Thoracic aorta (tissue), 2 donors: ENCODE data around the gene SGMS1. TPM values are rescaled to one million over a fixed set of nuclear protein-coding genes. Genes with fewer than 3 reads are reported as not detected.

Source experiments
- ATAC-seq: fragments of 150-250 bp; one replicate; pipeline ENCODE4 v1.8.0; 2017; ENCODE audit warnings: low read depth; ENCODE audit not compliant: insufficient number of reproducible peaks, low FRiP score
- DNase-seq: peaks from one replicate; pipeline ENCODE4 v3.0.0-alpha.2; 2020; ENCODE audit warnings: low spot score
- H3K27ac ChIP-seq, 2 donors: fragments of 200-600 bp; sonication (generic); 1 replicate in 1 of 2; 2 replicates in 1 of 2; pipeline ENCODE4 v1.5.1; 2016; ENCODE audit warnings: mild to moderate bottlenecking in 2 of 2, moderate library complexity in 2 of 2
- H3K27me3 ChIP-seq: fragments of 200-600 bp; sonication (generic); replicated peaks from 2 replicates; pipeline ENCODE4 v1.6.0; 2016; ENCODE audit warnings: mild to moderate bottlenecking; ENCODE audit not compliant: insufficient read depth
- H3K36me3 ChIP-seq: fragments of 200-600 bp; sonication (generic); one replicate; pipeline ENCODE4 v1.5.1; 2016
- H3K4me1 ChIP-seq, 2 donors: fragments of 200-600 bp; sonication (generic); 1 replicate in 1 of 2; 2 replicates in 1 of 2; pipeline versions ENCODE4 v1.5.1 to v1.6.0; 2016; ENCODE audit warnings: low read depth in 2 of 2, mild to moderate bottlenecking in 1 of 2; ENCODE audit not compliant: control insufficient read depth in 1 of 2
- H3K4me3 ChIP-seq: fragments of 200-600 bp; sonication (generic); 2 replicates; pipeline ENCODE4 v1.5.1; 2016; ENCODE audit warnings: mild to moderate bottlenecking
- H3K9me3 ChIP-seq: fragments of 200-600 bp; sonication (generic); 2 replicates; pipeline ENCODE4 v1.5.1; 2016
- total RNA-seq, 2 donors: library from RNA; depleted of rRNA; stranded (reverse); fragments of >200 nt; gene quantifications; one replicate each; pipeline versions ENCODE4 v1.1.0 to v1.2.3, GENCODE V29; 2016
- TF ChIP-seq, protein P1 (sequence below): fragments of 200-600 bp; sonication (generic); IDR thresholded peaks from one replicate; pipeline ENCODE4 v1.5.1; 2019; ENCODE audit warnings: antibody characterized with exemption

SGMS1 gene
- total RNA-seq, 2 donors from 2014 or later: 60.5 to 92.3 TPM

DNA sequence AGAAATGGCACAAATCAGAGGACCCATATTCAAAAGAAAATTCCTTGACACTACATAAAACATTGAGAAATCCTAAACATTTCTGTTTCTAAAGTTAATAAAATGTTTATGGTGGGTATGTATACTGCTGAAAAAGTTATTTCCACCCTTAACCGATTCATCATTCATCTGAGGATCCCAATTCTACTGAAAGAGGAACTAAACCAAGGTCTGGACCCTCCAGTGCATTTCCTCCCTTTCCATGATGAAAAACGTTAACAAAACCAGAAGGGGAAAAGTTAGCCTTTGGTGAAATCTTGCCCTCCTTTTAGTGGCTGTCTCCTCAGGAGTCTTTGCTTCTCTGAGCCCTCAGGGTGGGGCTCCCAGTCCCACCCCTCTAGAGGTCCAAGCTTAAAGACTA, 227.9 kb downstream of the SGMS1 start:
- H3K9me3 ChIP-seq: no peaks in the 10 kb centered on the region
- no peak for DNase-seq

DNA sequence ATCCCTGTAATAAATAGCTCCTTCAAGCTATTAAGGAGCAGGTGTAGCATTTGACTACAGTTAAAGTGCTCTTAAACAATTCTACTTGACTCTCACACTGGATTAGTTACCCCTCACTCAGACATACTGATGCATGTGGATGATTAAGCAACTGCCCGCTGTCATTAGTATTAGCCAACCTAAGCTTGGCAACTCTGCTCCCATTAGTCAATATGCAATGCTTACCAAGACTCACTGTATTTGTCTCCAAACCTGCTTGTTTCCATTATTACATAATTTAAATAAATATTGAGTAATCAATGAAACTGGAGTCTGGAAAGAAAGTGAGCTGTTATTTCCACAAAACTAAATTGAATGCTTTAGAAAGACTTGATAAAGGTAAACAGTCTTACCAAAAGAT, 228.5 kb downstream of the SGMS1 start:
- Histone ChIP-seq H3K36me3 (no peaks in the 10 kb centered on the region), H3K9me3 (no peaks in the 10 kb centered on the region), H3K27me3 (no peaks in the 10 kb centered on the region), H3K4me1 (peaks cover 8 to 20% of the 10 kb centered on the region in 2 donors), H3K4me3 (no peak overlapping the region), H3K27ac (no peak overlapping the region)
- DNase-seq (no peak), ATAC-seq (no peak)
- TF ChIP-seq, protein P1, sequence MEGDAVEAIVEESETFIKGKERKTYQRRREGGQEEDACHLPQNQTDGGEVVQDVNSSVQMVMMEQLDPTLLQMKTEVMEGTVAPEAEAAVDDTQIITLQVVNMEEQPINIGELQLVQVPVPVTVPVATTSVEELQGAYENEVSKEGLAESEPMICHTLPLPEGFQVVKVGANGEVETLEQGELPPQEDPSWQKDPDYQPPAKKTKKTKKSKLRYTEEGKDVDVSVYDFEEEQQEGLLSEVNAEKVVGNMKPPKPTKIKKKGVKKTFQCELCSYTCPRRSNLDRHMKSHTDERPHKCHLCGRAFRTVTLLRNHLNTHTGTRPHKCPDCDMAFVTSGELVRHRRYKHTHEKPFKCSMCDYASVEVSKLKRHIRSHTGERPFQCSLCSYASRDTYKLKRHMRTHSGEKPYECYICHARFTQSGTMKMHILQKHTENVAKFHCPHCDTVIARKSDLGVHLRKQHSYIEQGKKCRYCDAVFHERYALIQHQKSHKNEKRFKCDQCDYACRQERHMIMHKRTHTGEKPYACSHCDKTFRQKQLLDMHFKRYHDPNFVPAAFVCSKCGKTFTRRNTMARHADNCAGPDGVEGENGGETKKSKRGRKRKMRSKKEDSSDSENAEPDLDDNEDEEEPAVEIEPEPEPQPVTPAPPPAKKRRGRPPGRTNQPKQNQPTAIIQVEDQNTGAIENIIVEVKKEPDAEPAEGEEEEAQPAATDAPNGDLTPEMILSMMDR: no peak

More for the DNA sequence above, 227.9 kb downstream of the SGMS1 start:
- TF ChIP-seq, protein P1: no peak
- H3K27ac ChIP-seq: no peak overlapping the region
- H3K27me3 ChIP-seq: no peaks in the 10 kb centered on the region
- ATAC-seq: no peak
- no peak overlapping the region for H3K4me3 ChIP-seq
- H3K36me3 ChIP-seq: no peaks in the 10 kb centered on the region
- peaks cover 8 to 20% of the 10 kb centered on the region in 2 donors for H3K4me1 ChIP-seq

DNA sequence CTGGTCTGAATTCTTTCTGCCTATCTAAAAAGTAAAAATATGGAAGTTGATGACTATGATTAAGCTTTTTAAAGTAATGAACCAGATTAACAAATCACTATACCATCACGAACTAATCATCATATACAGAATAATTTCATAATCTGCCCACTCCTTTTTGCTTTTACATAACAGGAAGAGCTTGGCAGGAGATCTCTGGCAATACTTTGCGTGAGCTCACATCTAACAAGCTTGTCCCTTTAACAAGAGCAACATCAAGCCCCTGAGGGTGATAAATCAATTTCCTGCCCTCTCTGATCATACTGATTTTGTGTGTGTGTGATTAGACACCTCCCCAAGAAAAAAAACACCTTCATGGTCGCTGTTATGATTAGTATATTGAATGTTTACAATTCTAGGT, 228.9 kb downstream of the SGMS1 start:
- peaks cover 8 to 20% of the 10 kb centered on the region in 2 donors for H3K4me1 ChIP-seq
- no peaks in the 10 kb centered on the region for H3K27me3 ChIP-seq
- no peak overlapping the region for H3K4me3 ChIP-seq
- no peak overlapping the region for H3K27ac ChIP-seq
- H3K36me3 ChIP-seq: no peaks in the 10 kb centered on the region
- DNase-seq: no peak
- no peak for ATAC-seq
- TF ChIP-seq, protein P1: no peak
- H3K9me3 ChIP-seq: no peaks in the 10 kb centered on the region

DNA sequence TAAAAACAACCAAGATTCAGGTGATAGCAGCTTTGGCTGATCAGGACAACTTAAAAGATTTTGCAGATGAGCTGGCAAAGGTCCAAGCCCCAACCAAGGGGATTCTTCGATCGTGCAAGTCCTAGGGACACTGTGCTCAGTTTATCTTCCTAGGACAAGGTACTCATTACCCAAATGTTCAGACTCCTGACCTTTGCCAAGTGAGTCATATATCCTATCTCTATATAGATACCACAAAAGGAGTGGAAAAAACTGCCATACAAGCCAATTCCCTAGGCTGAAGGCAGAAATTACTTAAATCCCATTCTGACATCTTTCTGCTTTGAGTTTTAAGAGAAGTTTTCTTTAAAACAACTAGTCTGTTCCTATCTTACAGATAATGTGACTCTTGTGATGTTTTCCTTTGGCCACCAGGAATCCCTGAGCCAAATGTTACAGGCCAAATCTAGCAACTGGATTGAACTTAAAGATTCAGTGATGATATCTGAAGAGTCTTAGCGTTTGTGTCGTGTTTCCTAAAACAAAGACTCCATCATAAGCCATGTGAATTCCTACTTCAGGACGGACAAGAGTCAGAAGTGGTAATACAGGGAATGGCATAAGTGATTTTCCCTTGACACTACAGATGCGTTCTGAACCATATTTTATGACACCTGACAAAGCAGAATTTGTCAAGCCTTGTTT, 229.8 kb downstream of the SGMS1 start:
- peaks cover 8 to 19% of the 10 kb centered on the region in 2 donors for H3K4me1 ChIP-seq
- TF ChIP-seq, protein P1: no peak

DNA sequence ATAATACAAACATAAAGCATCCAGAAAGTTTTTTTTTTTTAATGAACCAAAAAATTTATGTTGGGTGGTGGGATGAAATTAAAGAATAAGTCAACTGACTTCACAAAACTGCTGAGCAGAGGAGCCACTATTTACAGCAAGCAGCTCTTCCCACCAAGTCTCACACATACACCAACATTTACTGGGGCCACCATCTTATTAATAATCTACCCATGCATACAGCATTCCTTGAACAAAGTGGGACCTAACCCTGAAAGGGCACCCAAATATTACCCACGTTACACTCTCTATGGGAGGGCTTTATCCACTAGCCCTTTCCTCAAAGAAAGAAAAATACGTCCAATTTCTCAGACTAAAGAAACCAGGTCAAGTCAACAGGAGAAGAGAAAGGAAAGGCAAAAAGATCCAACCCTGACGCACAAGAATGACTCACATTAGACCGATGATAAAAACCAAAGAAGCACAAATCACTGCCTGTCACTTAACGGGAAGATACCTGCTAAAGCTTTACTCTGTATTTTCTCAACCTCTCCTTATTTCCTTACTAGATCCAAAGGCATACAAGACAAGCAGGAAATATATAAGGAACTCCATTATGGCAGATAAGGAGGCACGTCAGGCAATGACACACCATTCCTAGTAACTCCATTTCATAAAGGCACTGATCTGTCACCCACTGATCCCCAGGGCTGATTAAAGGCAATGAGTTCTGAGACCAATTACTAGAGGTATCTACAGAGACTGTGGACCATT, 230.6 kb downstream of the SGMS1 start:
- Histone ChIP-seq H3K27ac (no peak overlapping the region), H3K36me3 (no peaks in the 10 kb centered on the region), H3K4me3 (no peak overlapping the region), H3K4me1 (peaks cover 8 to 13% of the 10 kb centered on the region in 2 donors), H3K9me3 (no peaks in the 10 kb centered on the region), H3K27me3 (no peaks in the 10 kb centered on the region)
- TF ChIP-seq, protein P1: no peak
- DNase-seq (no peak), ATAC-seq (no peak)

More for the DNA sequence above, 229.8 kb downstream of the SGMS1 start:
- Histone ChIP-seq H3K9me3 (no peaks in the 10 kb centered on the region), H3K27ac (no peak overlapping the region), H3K4me3 (no peak overlapping the region), H3K27me3 (no peaks in the 10 kb centered on the region), H3K36me3 (no peaks in the 10 kb centered on the region)
- ATAC-seq: no peak
- DNase-seq: no peak
